IMR-90 (cell line): ENCODE results near the gene GATAD2A. TPM values are rescaled to one million over a fixed set of nuclear protein-coding genes. Genes with fewer than 3 reads are reported as not detected.

Experiments
- ATAC-seq: fragments of 200-7000 bp; cut with Tn5 transposase; 2 replicates; pipeline ENCODE4 v1.9.1; 2020; ENCODE audit warnings: low read depth, mild to moderate bottlenecking, moderate library complexity
- BruUV-seq: library from RNA; stranded (reverse); fragments of 400-500 nt; replicated peaks from 2 replicates; lab custom pipeline; 2021; lab: Mats Ljungman, UMichigan
- CTCF ChIA-PET: fragments of 300-600 bp; formaldehyde crosslinking; extraction: SDS; loops from one replicate; lab custom pipeline; 2021; ENCODE audit warnings: antibody characterized with exemption; lab: Yijun Ruan, JAX
- POLR2A ChIA-PET: fragments of 300-600 bp; sonication (Branson Sonifier 250); formaldehyde crosslinking; loops from one replicate; lab custom pipeline; 2022; ENCODE audit warnings: antibody characterized with exemption; ENCODE audit not compliant: unreplicated experiment; lab: Charles Lee
- DNase-seq: peaks from one replicate; pipeline ENCODE4 v3.0.0; 2013
- H2AFZ ChIP-seq: replicated peaks from 2 replicates; pipeline ENCODE3; 2013; ENCODE audit warnings: low read length, mild to moderate bottlenecking; ENCODE audit not compliant: poor library complexity
- H2AK5ac ChIP-seq: 2 replicates; pipeline ENCODE4 v1.6.1; 2013; ENCODE audit warnings: low read depth, low read length, inconsistent platforms
- H2AK9ac ChIP-seq: replicated peaks from 2 replicates; pipeline ENCODE3; 2013; ENCODE audit warnings: mild to moderate bottlenecking, low read depth, low read length, moderate library complexity; ENCODE audit not compliant: poor library complexity
- H2BK120ac ChIP-seq: 2 replicates; pipeline ENCODE4 v1.6.1; 2013; ENCODE audit warnings: low read depth, low read length, inconsistent platforms
- H2BK15ac ChIP-seq: 3 replicates; pipeline ENCODE4 v1.6.1; 2013; ENCODE audit warnings: low read depth, low read length, inconsistent platforms
- H2BK20ac ChIP-seq: 2 replicates; pipeline ENCODE4 v1.6.1; 2013; ENCODE audit warnings: low read depth, mild to moderate bottlenecking, inconsistent platforms, low read length, moderate library complexity
- H2BK5ac ChIP-seq: 2 replicates; pipeline ENCODE4 v1.6.1; 2013; ENCODE audit warnings: mild to moderate bottlenecking, low read depth, low read length, inconsistent platforms; ENCODE audit not compliant: poor library complexity, severe bottlenecking
- H3K14ac ChIP-seq: replicated peaks from 2 replicates; pipeline ENCODE4 v1.6.1; 2013; ENCODE audit warnings: low read depth, low read length, inconsistent platforms
- H3K18ac ChIP-seq: 2 replicates; pipeline ENCODE4 v1.6.1; 2013; ENCODE audit warnings: low read depth, low read length, control low read depth
- H3K23ac ChIP-seq: 2 replicates; pipeline ENCODE4 v1.6.1; 2013; ENCODE audit warnings: low read depth, low read length, inconsistent platforms
- H3K27ac ChIP-seq: 2 replicates; pipeline ENCODE4 v1.5.1; 2013; ENCODE audit warnings: mild to moderate bottlenecking, control low read depth, low read length; ENCODE audit not compliant: insufficient read depth
- H3K27me3 ChIP-seq: 2 replicates; pipeline ENCODE4 v1.6.1; 2013; ENCODE audit warnings: low read length; ENCODE audit not compliant: control insufficient read depth, insufficient read depth
- H3K36me3 ChIP-seq: 2 replicates; pipeline ENCODE4 v1.6.1; 2013; ENCODE audit warnings: low read length, mixed read lengths; ENCODE audit not compliant: control insufficient read depth, insufficient read depth
- H3K4ac ChIP-seq: 2 replicates; pipeline ENCODE4 v1.6.1; 2013; ENCODE audit warnings: low read depth, low read length, inconsistent platforms
- H3K4me1 ChIP-seq: 2 replicates; pipeline ENCODE4 v1.6.1; 2013; ENCODE audit warnings: low read length, mixed read lengths; ENCODE audit not compliant: control insufficient read depth, insufficient read depth
- H3K4me2 ChIP-seq: 2 replicates; pipeline ENCODE4 v1.6.1; 2013; ENCODE audit warnings: low read depth, mild to moderate bottlenecking, control low read depth, low read length, moderate library complexity
- H3K4me3 ChIP-seq: 2 replicates; pipeline ENCODE4 v1.5.1; 2013; ENCODE audit warnings: low read depth, mild to moderate bottlenecking, control low read depth, low read length, moderate library complexity; ENCODE audit not compliant: insufficient read depth
- H3K56ac ChIP-seq: 2 replicates; pipeline ENCODE4 v1.6.1; 2013; ENCODE audit warnings: low read length, inconsistent platforms; ENCODE audit not compliant: insufficient read depth; ENCODE audit errors: extremely low read depth
- H3K79me1 ChIP-seq, 2 experiments: 2 replicates each; pipeline ENCODE4 v1.6.1; 2013; ENCODE audit warnings: low read length in 2 of 2, inconsistent platforms in 1 of 2, low read depth in 1 of 2
- H3K9ac ChIP-seq: 2 replicates; pipeline ENCODE4 v1.6.1; 2013; ENCODE audit warnings: low read depth, low read length, control low read depth
- H3K9me1 ChIP-seq: 2 replicates; pipeline ENCODE4 v1.6.1; 2013; ENCODE audit warnings: low read length, inconsistent platforms; ENCODE audit not compliant: insufficient read depth
- H3K9me3 ChIP-seq: 2 replicates; pipeline ENCODE4 v1.6.1; 2013; ENCODE audit warnings: low read length; ENCODE audit not compliant: control insufficient read depth, insufficient read depth
- H4K20me1 ChIP-seq: 2 replicates; pipeline ENCODE4 v1.6.1; 2013; ENCODE audit warnings: low read length, inconsistent platforms; ENCODE audit not compliant: insufficient read depth
- H4K5ac ChIP-seq: 2 replicates; pipeline ENCODE4 v1.6.1; 2013; ENCODE audit warnings: mild to moderate bottlenecking, low read depth, low read length, control low read depth
- H4K8ac ChIP-seq, 2 experiments: 2 replicates each; pipeline ENCODE4 v1.6.1; 2013; ENCODE audit warnings: low read depth in 2 of 2, low read length in 2 of 2, control low read depth in 1 of 2, inconsistent platforms in 1 of 2
- H4K91ac ChIP-seq: 2 replicates; pipeline ENCODE4 v1.6.1; 2013; ENCODE audit warnings: low read depth, low read length, inconsistent platforms; ENCODE audit not compliant: insufficient read depth
- BHLHE40 ChIP-seq: fragments of 150-350 bp; IDR thresholded peaks from 2 replicates; pipeline ENCODE4 v1.6.1; 2016; ENCODE audit warnings: mild to moderate bottlenecking, low read depth, low read length
- CEBPB ChIP-seq: IDR thresholded peaks from 2 replicates; pipeline ENCODE4 v1.6.1; 2012; ENCODE audit warnings: low read depth, low read length, improper control_type of control experiment
- CHD1 ChIP-seq: IDR thresholded peaks from 2 replicates; pipeline ENCODE4 v1.6.1; 2012; ENCODE audit warnings: low read depth, low read length, improper control_type of control experiment
- FOS ChIP-seq: fragments of 150-350 bp; IDR thresholded peaks from 2 replicates; pipeline ENCODE4 v1.6.1; 2016; ENCODE audit warnings: low read depth, low read length
- MAFK ChIP-seq: IDR thresholded peaks from 2 replicates; pipeline ENCODE4 v1.6.1; 2012; ENCODE audit warnings: low read depth, low read length, improper control_type of control experiment
- MAZ ChIP-seq: IDR thresholded peaks from 2 replicates; pipeline ENCODE4 v1.6.1; 2012; ENCODE audit warnings: low read depth, mild to moderate bottlenecking, low read length, improper control_type of control experiment, moderate library complexity, borderline replicate concordance
- MXI1 ChIP-seq: IDR thresholded peaks from 2 replicates; pipeline ENCODE4 v1.6.1; 2012; ENCODE audit warnings: low read depth, mild to moderate bottlenecking, low read length, moderate library complexity, borderline replicate concordance
- NFE2L2 ChIP-seq: fragments of 150-350 bp; IDR thresholded peaks from 2 replicates; pipeline ENCODE4 v1.6.1; 2016; ENCODE audit warnings: low read depth, mild to moderate bottlenecking, low read length
- POLR2A ChIP-seq: IDR thresholded peaks from 2 replicates; pipeline ENCODE4 v1.6.1; 2012; ENCODE audit warnings: mild to moderate bottlenecking, low read depth, low read length
- RAD21 ChIP-seq: IDR thresholded peaks from 2 replicates; pipeline ENCODE4 v1.6.1; 2012; ENCODE audit warnings: low read length, improper control_type of control experiment
- RCOR1 ChIP-seq: IDR thresholded peaks from 2 replicates; pipeline ENCODE4 v1.6.1; 2012; ENCODE audit warnings: mild to moderate bottlenecking, low read length, improper control_type of control experiment; ENCODE audit not compliant: insufficient replicate concordance
- RFX5 ChIP-seq: IDR thresholded peaks from 2 replicates; pipeline ENCODE4 v1.8.0; 2012; ENCODE audit warnings: low read depth, mild to moderate bottlenecking, low read length, moderate library complexity
- SMC3 ChIP-seq: fragments of 150-350 bp; IDR thresholded peaks from 2 replicates; pipeline ENCODE4 v1.6.1; 2016; ENCODE audit warnings: low read depth, mild to moderate bottlenecking, antibody characterized with exemption, low read length, moderate library complexity
- WGBS, 2 experiments: methylation state at CpG; one replicate each; pipeline versions ENCODE4 v1.1.5 to v1.1.7; 2013; ENCODE audit warnings: missing lambda C conversion rate in 2 of 2; ENCODE audit not compliant: insufficient read length in 1 of 2; ENCODE audit errors: extremely low coverage in 2 of 2; 5-methylcytosine and 5-hydroxymethylcytosine counted together
- dilution Hi-C: fragments of 300-500 bp; cut with HindIII; formaldehyde crosslinking; loops from one replicate; pipeline ENCODE4 v1.14.3; 2018; ENCODE audit warnings: low sequenced_read_pairs; ENCODE audit not compliant: unreplicated experiment
- in situ Hi-C: fragments of 300-500 bp; cut with MboI; formaldehyde crosslinking; loops from 3 replicates; pipeline ENCODE4 v1.14.3; 2019; ENCODE audit warnings: low sequenced_read_pairs, inconsistent platforms, mixed read lengths
- intact Hi-C: fragments of 100-400 bp; cut with micrococcal nuclease; formaldehyde crosslinking; loops from 2 replicates; pipeline ENCODE4 v1.10.0; 2022
- polyA plus RNA-seq, 3 experiments: library from polyadenylated mRNA; depleted of rRNA; stranded (reverse); fragments of >200 nt; gene quantifications; 2 replicates each; pipeline ENCODE4 v1.2.3, GENCODE V29; 2012; ENCODE audit warnings: low replicate concordance in 1 of 3
- total RNA-seq: library from RNA; depleted of rRNA; stranded (reverse); fragments of >200 nt; gene quantifications from 2 replicates; pipeline ENCODE4 v1.2.3, GENCODE V29; 2012
- TF ChIP-seq, protein P1 (sequence below): fragments of 150-350 bp; IDR thresholded peaks from 2 replicates; pipeline ENCODE4 v1.6.1; 2017; ENCODE audit warnings: mild to moderate bottlenecking, antibody characterized with exemption, low read length, low read depth
- TF ChIP-seq, protein P2 (sequence below): conservative IDR thresholded peaks from 2 replicates; pipeline ENCODE4 v1.5.1; 2012; ENCODE audit warnings: mild to moderate bottlenecking, low read depth, low read length, improper control_type of control experiment
- TF ChIP-seq, protein P3 (sequence below): fragments of 150-350 bp; IDR thresholded peaks from 2 replicates; pipeline ENCODE4 v1.6.1; 2016; ENCODE audit warnings: low read depth, mild to moderate bottlenecking, low read length, moderate library complexity, borderline replicate concordance

Gene GATAD2A
- total and polyA plus RNA-seq, 2 of the 4 experiments (the other 2 are of a cell fraction) = 23.5 to 33.2 TPM

DNA sequence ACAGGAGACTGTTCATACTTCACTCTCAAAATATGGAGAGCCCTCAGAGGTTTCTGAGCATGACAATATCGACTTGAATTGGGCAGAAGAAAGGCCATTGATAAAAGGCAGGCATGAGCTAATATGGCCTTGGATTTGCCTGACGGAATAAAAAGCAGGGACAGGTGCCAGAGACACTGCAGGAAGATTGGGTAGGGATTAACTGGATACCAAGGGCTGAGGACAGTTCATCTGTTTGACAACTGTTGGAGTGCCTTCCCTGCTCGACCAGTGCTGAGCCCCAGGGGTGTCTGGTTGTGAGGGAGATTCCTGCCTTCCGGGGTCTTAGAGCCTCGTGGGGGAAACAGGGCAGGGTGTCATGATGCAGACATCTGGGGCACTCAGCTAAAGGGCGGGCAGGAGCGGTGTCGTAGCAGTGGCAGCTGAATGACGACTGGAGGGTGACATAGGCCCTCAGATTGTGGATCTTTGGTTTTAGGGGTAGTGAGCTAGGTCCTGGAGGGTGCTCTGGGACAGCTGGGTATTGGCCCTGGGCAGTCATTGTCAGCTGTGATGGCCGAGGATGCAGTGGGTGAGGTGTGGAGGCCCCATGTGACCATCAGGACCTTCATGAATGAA is 12.3 kb downstream of the GATAD2A start:
- Histone ChIP-seq H3K9me1 (peaks cover 48% of the 10 kb centered on the region), H3K14ac (no peak overlapping the region), H2BK5ac (no peak overlapping the region), H2BK15ac (no peak overlapping the region), H3K4me2 (no peak overlapping the region), H2AK5ac (no peak overlapping the region), H3K27ac (no peak overlapping the region), H2BK20ac (no peak overlapping the region), H3K27me3 (no peaks in the 10 kb centered on the region), H3K56ac (no peak overlapping the region), H3K4ac (no peak overlapping the region), H3K18ac (no peak overlapping the region), H3K9me3 (no peaks in the 10 kb centered on the region), H3K36me3 (no peaks in the 10 kb centered on the region; the same call in 1 of the 2 replicates), H4K91ac (no peak overlapping the region), H2AFZ (no peak overlapping the region), H3K9ac (no peak overlapping the region), H3K4me3 (no peak overlapping the region), H2AK9ac (no peak overlapping the region), H4K8ac (no peak overlapping the region), H4K5ac (no peak overlapping the region), H2BK120ac (no peak overlapping the region), H4K20me1 (peaks cover 94% of the 10 kb centered on the region), H3K4me1 (peaks cover 2% of the 10 kb centered on the region; the same call in 1 of the 2 replicates), H3K23ac (no peak overlapping the region), H3K79me1 (peaks cover 15 to 89% of the 10 kb centered on the region in 2 experiments; a peak in 3 of 4 replicates)
- POLR2A ChIA-PET = no interaction called here
- ATAC-seq (no peak), DNase-seq (no peak)
- dilution Hi-C loops = no loop called here
- WGBS, 2 experiments = 80% methylated on average over 5 of the region's 10 CpGs; no CpG with 5 or more reads in 1 of the 2 experiments
- in situ Hi-C loops = no loop called here
- CTCF ChIA-PET = no interaction called here
- BruUV-seq = no TSS peak
- TF ChIP-seq, protein P1, sequence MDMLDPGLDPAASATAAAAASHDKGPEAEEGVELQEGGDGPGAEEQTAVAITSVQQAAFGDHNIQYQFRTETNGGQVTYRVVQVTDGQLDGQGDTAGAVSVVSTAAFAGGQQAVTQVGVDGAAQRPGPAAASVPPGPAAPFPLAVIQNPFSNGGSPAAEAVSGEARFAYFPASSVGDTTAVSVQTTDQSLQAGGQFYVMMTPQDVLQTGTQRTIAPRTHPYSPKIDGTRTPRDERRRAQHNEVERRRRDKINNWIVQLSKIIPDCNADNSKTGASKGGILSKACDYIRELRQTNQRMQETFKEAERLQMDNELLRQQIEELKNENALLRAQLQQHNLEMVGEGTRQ = no peak
- no peak for TF ChIP-seq RAD21
- no peak for TF ChIP-seq FOS
- TF ChIP-seq NFE2L2 = no peak
- no peak for TF ChIP-seq RCOR1
- TF ChIP-seq CHD1 = no peak
- TF ChIP-seq POLR2A = no peak
- TF ChIP-seq MAZ = no peak
- no peak for TF ChIP-seq SMC3
- TF ChIP-seq MAFK = no peak
- TF ChIP-seq, protein P2, sequence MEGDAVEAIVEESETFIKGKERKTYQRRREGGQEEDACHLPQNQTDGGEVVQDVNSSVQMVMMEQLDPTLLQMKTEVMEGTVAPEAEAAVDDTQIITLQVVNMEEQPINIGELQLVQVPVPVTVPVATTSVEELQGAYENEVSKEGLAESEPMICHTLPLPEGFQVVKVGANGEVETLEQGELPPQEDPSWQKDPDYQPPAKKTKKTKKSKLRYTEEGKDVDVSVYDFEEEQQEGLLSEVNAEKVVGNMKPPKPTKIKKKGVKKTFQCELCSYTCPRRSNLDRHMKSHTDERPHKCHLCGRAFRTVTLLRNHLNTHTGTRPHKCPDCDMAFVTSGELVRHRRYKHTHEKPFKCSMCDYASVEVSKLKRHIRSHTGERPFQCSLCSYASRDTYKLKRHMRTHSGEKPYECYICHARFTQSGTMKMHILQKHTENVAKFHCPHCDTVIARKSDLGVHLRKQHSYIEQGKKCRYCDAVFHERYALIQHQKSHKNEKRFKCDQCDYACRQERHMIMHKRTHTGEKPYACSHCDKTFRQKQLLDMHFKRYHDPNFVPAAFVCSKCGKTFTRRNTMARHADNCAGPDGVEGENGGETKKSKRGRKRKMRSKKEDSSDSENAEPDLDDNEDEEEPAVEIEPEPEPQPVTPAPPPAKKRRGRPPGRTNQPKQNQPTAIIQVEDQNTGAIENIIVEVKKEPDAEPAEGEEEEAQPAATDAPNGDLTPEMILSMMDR = no peak
- no peak for TF ChIP-seq MXI1
- TF ChIP-seq CEBPB = no peak
- no peak for TF ChIP-seq RFX5
- no peak for TF ChIP-seq BHLHE40
- TF ChIP-seq, protein P3, sequence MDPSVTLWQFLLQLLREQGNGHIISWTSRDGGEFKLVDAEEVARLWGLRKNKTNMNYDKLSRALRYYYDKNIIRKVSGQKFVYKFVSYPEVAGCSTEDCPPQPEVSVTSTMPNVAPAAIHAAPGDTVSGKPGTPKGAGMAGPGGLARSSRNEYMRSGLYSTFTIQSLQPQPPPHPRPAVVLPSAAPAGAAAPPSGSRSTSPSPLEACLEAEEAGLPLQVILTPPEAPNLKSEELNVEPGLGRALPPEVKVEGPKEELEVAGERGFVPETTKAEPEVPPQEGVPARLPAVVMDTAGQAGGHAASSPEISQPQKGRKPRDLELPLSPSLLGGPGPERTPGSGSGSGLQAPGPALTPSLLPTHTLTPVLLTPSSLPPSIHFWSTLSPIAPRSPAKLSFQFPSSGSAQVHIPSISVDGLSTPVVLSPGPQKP = no peak
- intact Hi-C loops = no loop called here
